ENCODE measurements around the gene TPST2. TPM values are rescaled to one million over a fixed set of nuclear protein-coding genes. Genes with fewer than 3 reads are reported as not detected.
A peak's percentile ranks its signal among the peaks of the same experiment; 100 is the strongest.

The TPST2 gene
- total and polyA plus RNA-seq, 2 experiments from 2014 or later = 31.0 to 36.8 TPM

DNA sequence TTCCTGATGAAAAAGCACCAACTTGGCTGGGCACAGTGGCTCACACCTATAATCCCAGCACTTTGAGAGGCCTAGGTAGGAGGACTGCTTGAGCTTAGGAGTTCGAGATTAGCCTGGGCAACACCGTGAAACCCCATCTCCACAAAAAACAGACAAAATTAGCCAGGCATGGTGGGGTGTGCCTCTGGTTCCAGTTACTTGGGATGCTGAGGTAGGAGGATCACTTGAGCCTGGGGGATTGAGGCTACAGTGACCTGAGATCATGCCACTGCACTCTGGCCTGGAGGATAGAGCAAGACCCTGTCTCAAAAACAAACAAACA is 109.4 kb downstream of the TPST2 start:
- Histone ChIP-seq H4K20me1 (ENCODE audit: insufficient read depth, poor library complexity, severe bottlenecking) (no peaks in the 10 kb centered on the region), H2AFZ (no peak overlapping the region), H3K36me3 (replicated peaks; ENCODE audit: insufficient read depth, low read depth) (no peaks in the 10 kb centered on the region), H3K79me2 (peaks cover 59% of the 10 kb centered on the region), H3K4me1 (ENCODE audit: insufficient read depth) (peaks cover 29% of the 10 kb centered on the region), H3K27me3 (no peaks in the 10 kb centered on the region), H3K4me2 (peak overlapping the region; percentile 71), H3K4me3 (no peak overlapping the region), H3K27ac (peak overlapping the region; percentile 75), H3K9me3 (ENCODE audit: low read depth) (no peaks in the 10 kb centered on the region), H3K9me2 (replicated peaks; ENCODE audit: insufficient read depth) (no peaks in the 10 kb centered on the region)
- WGBS (ENCODE audit: low lambda C conversion rate, missing lambda C conversion rate) = 79% methylated on average over 2 of the region's 2 CpGs
- no peak for DNase-seq (ENCODE audit: low spot score)
- TF ChIP-seq EZH2 (IDR thresholded peaks at IDR 0.05; ENCODE audit: borderline replicate concordance) (no peak), EZH2phosphoT487 (IDR thresholded peaks at IDR 0.05; ENCODE audit: low read depth, severe bottlenecking, unreplicated experiment) (no peak)
- TF ChIP-seq, protein P1, sequence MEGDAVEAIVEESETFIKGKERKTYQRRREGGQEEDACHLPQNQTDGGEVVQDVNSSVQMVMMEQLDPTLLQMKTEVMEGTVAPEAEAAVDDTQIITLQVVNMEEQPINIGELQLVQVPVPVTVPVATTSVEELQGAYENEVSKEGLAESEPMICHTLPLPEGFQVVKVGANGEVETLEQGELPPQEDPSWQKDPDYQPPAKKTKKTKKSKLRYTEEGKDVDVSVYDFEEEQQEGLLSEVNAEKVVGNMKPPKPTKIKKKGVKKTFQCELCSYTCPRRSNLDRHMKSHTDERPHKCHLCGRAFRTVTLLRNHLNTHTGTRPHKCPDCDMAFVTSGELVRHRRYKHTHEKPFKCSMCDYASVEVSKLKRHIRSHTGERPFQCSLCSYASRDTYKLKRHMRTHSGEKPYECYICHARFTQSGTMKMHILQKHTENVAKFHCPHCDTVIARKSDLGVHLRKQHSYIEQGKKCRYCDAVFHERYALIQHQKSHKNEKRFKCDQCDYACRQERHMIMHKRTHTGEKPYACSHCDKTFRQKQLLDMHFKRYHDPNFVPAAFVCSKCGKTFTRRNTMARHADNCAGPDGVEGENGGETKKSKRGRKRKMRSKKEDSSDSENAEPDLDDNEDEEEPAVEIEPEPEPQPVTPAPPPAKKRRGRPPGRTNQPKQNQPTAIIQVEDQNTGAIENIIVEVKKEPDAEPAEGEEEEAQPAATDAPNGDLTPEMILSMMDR (IDR thresholded peaks at IDR 0.05; ENCODE audit: poor library complexity) = no peak

DNA sequence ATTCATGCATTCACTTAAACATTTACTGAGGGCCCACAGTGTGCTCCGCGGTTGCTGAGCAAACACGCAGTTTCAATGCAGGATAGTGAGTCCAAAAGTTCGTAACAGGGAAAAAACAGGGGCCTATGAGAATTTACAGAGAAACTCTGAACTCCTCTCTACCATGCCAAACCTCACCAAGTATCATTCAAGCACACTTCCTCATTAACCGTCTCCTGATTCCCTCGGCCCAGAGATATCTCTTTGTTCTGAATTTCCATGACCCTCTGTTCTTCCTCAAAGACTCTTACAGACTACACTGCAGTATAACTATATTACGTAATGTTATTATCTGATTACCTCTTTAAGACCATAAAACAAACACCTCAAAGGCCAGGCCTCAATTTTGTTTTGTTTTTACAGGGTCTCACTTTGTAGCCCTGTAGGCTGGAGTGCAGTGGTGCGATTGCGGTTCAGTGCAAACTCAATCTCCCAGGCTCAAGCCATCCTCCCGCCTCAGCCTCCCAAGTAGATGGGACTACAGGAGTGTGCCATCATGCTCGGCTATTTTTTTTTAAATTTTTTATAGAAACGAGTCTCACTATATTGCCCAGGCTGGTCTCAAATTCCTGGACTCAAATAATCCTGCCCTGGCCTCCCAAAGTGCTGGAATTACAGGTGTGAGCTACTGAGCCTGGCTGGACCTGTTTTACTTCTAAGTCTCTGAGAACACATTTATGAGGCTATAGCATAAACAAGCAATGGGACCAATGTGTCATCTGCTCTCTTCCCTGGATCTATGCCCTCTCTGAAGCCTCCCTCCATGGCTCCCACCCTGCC is 109.9 kb downstream of the TPST2 start:
- Histone ChIP-seq H3K4me3 (no peak overlapping the region), H3K27me3 (no peaks in the 10 kb centered on the region), H3K4me2 (peak overlapping the region; percentile 71), H3K4me1 (ENCODE audit: insufficient read depth) (peaks cover 28% of the 10 kb centered on the region), H3K9me2 (replicated peaks; ENCODE audit: insufficient read depth) (no peaks in the 10 kb centered on the region), H2AFZ (no peak overlapping the region), H3K36me3 (replicated peaks; ENCODE audit: insufficient read depth, low read depth) (no peaks in the 10 kb centered on the region), H3K79me2 (peaks cover 55% of the 10 kb centered on the region), H3K9me3 (ENCODE audit: low read depth) (no peaks in the 10 kb centered on the region), H4K20me1 (ENCODE audit: insufficient read depth, poor library complexity, severe bottlenecking) (no peaks in the 10 kb centered on the region), H3K27ac (peak overlapping the region; percentile 75)
- no peak for DNase-seq (ENCODE audit: low spot score)
- 63% methylated on average over 12 of the region's 12 CpGs for WGBS (ENCODE audit: low lambda C conversion rate, missing lambda C conversion rate)
- TF ChIP-seq, protein P1 (IDR thresholded peaks at IDR 0.05; ENCODE audit: poor library complexity) = no peak
- no peak for TF ChIP-seq EZH2 (IDR thresholded peaks at IDR 0.05; ENCODE audit: borderline replicate concordance)
- TF ChIP-seq EZH2phosphoT487 (IDR thresholded peaks at IDR 0.05; ENCODE audit: low read depth, severe bottlenecking, unreplicated experiment) = no peak

DNA sequence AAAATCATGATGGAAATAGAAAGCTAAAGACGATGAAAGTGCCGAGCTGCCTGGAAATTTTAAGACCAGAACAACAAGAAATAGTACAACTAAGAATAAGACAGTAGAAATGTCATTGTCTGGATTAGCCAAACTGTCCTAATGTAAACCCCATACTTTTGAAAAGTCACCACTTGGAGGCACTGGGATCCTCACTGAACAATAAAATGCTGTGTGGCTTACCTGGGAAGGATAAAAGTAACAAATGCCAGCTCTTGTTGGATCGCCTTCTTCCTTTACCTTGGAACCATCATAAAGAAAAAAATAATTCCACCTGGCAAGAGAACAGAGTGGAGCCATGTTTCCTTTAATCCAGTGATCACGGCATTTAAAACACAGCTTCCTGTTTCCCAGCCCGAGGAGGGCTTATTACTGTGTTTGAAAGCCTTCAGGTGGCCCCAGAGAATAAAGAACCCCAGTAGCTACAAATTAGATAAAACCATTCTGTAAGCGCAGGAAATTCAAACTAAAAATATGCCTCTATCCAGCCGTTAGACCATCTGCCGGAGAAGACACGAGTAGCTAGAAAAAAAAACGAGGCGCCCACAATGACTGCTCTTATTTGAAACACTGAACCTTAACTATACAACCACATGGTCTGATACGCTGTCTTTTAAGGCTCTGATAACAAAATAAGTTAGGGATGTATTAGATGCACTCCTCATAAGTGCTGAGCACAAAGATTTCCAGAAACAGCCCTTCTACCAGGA is 110.7 kb downstream of the TPST2 start:
- H3K4me3 ChIP-seq = no peak overlapping the region
- peaks cover 47% of the 10 kb centered on the region for H3K79me2 ChIP-seq
- WGBS (ENCODE audit: low lambda C conversion rate, missing lambda C conversion rate) = 69% methylated on average over 12 of the region's 12 CpGs
- H3K9me3 ChIP-seq (ENCODE audit: low read depth) = no peaks in the 10 kb centered on the region
- no peaks in the 10 kb centered on the region for H4K20me1 ChIP-seq (ENCODE audit: insufficient read depth, poor library complexity, severe bottlenecking)
- DNase-seq (ENCODE audit: low spot score) = no peak
- H3K27me3 ChIP-seq = no peaks in the 10 kb centered on the region
- no peaks in the 10 kb centered on the region for H3K36me3 ChIP-seq (replicated peaks; ENCODE audit: insufficient read depth, low read depth)
- H3K27ac ChIP-seq = peak overlapping the region; percentile 75
- H3K9me2 ChIP-seq (replicated peaks; ENCODE audit: insufficient read depth) = no peaks in the 10 kb centered on the region
- no peak overlapping the region for H2AFZ ChIP-seq
- H3K4me2 ChIP-seq = peak overlapping the region; percentile 71
- H3K4me1 ChIP-seq (ENCODE audit: insufficient read depth) = peaks cover 20% of the 10 kb centered on the region
- TF ChIP-seq EZH2 (IDR thresholded peaks at IDR 0.05; ENCODE audit: borderline replicate concordance) (no peak), EZH2phosphoT487 (IDR thresholded peaks at IDR 0.05; ENCODE audit: low read depth, severe bottlenecking, unreplicated experiment) (no peak)
- TF ChIP-seq, protein P1 (IDR thresholded peaks at IDR 0.05; ENCODE audit: poor library complexity) = no peak

All from hepatocyte (in vitro differentiated cells).